HG03045 (cell line): ENCODE measurements around the gene UNC45A.

Source experiments
- ATAC-seq: cut with Tn5 transposase; IDR thresholded peaks from one replicate; pipeline ENCODE4 v1.9.1; 2021; ENCODE audit warnings: mild to moderate bottlenecking, moderate library complexity; ENCODE audit not compliant: unreplicated experiment

The UNC45A gene

DNA sequence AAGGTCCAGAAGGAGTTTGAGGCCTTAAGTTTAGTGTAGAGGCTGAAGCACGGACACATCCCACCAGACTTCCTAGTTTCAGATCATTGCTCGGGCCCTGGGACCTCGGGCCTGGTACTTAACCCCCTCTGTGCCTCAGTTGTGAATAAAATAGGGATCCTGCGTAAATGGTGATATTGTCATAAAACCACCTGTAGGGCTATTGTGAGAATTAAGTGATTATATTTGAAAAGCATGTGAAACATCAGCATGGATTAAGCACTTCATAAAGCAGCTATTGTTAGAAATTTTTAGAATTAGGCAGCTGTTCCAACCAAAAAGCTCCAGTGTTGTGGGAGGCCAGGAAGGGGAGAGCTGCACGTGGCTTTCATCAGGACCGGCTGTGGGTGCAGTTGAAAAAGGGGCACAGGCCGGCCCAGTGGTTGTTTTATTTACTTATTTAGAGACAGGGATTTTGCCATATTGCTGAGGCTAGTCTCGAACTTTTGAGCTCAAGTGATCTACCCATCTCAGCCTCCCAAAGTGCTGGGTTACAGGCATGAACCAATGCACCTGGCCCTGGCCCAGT is 24.0 kb downstream of the UNC45A start:
- ATAC-seq: no peak

DNA sequence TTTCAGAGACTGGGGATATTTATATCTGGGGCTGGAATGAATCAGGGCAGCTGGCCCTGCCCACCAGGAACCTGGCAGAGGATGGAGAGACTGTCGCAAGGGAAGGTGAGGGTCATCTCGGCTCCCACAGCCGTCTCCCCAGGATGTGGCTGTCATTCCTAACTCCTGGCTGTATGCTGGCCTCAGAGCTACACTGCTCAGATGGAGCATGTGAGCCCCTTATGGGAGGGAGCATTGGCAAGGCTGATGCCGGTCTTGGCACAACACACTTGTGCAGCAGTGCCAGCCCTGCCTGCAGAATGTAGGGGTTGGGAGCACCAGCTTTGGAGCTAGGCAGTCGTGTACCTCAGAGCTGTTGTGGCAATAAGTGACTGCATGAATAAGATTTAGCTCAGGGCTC is 24.8 kb downstream of the UNC45A start:
- ATAC-seq: no peak

DNA sequence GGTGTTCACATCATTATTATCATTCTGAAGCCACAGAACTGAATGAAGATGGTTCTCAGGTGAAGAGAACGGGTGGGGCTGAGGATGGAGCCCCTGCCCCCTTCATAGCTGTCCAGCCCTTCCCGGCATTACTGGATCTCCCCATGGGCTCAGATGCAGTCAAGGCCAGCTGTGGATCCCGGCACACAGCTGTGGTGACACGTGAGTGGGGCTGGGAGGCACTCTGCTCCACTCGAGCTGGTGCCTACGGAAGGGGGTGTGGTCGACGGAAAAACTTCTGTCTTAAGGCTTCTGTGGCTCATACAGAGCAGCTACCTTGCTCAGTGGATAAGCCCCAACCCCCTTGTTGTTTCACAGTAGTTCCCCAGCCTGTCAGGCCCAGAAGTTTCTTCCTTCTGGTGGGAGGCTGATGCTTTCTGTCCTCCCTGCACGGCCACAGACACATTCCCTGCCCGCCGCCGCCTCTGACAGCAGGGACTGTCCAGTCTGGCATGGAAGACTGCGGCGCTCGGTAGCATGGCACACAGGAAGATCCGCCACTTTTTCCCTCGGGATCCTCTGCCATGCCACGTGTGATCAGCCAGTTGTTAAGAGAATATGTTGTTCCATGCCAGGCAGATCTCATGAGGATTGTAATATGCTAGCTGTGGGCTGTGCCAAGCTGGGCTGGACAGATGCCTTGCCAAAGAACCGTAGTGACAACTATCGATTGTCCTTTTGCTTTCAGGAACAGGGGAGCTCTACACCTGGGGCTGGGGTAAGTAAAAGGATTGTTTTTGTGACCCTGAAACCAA is 25.4 kb downstream of the UNC45A start:
- ATAC-seq: no peak

DNA sequence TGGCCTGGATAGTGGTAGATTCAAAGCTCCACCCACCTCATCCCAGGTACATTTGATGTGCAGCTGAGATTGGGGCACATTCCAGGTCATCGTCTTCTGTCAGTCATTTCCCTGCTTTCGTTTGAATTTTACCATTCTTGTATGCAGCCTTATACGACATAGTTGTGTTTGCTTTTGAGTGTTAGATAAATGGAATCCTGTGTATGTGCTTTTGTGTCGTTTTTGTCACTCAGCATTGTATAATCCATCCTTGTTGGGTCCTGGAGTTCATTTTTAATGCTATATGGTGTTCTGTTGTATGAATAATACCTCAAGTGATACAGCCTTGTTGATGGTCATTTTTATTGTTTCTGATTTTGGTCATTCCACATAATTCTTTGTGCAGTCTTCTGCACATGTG is 26.9 kb downstream of the UNC45A start:
- ATAC-seq: no peak

DNA sequence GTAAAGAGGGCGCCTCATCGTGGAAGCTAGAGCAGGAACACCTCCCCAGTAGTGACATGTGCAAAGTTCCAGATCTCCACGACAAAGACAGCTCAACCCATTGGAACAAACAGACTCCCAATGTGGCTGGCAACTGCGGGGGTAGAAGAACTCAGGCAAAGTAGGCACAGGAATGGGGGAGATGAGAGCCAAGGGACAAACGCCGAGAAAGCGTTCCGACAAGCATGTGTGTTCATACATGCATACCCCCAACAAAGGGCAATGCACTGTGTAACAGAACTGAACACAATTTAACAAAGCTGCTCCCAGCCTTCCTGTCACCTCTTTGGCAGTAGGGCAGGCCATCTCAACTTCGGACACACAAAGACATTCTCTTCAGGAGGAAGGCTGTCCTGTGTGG is 31.2 kb downstream of the UNC45A start:
- no peak for ATAC-seq

DNA sequence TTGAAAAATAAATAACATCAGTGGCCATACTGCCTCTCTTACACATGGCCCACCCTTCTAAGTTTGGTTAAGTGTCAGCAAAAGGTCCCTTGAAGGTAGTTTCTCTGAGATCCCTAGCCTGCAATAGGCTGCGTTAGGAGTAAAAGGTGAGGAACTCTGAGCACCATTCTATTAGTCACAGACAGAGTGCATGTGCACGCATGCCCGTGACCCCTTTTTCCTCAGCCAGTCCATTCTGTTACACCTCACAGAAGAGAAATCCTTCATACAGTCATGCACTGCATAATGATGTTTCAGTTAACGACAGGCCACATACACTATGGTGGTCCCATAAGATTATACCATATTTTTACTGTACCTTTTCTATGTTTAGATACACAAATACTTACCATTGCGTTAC is 32.1 kb downstream of the UNC45A start:
- no peak for ATAC-seq

DNA sequence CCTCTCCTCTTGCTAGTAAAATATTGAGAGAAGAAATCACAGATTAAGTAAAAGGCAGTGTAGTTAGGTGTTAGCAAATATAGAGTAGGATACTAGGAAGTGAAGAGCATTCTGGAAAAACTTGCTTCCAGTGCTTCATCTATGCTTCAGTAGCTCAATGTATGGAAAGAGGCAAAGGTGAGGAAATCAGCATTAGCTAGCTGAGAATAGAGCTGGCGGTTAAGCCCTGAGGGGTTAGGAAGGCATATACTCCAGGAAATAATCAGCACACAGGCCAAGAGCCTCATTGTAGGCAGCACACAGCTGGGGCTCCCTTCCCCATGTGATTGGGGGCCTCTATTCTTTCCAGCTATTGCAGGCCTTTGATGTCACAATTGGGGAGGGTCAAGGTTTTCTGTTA is 33.3 kb downstream of the UNC45A start:
- ATAC-seq: no peak

DNA sequence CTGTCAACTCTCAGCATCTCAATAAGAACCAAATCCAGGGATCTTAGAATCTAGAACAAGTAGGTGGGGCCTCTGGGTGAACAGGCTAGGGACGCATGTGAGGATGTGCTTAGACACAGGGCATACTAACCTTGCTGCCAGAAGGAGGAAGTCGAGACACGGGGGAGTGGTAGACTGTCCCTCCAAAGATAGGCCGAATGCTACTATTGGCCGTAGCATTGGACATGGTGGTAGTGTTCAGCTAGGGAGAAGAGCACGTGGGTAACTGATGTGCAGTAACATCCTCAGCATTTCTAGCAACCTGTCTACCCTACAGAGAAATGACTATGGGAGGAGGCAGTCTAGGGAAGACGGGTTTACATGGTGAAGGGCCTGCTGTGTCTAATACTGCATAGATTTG is 35.2 kb downstream of the UNC45A start:
- no peak for ATAC-seq

DNA sequence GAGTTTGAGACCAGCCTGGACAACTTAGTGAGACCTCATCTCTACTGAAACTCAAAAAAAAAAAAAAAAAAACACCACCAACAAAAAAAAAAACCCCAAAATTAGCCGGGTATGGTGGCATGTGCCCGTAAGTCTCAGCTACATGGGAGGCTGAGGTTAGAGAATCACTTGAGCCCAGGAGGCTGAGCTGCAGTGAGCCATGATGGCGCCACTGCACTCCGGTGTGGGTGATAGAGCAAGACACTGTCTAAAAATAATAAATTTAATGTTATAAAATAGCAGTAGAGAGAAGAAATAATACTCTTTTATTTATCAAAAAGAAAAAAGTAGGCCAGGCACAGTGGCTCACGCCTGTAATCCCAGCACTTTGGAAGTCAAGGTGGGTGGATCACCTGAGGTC is 37.0 kb downstream of the UNC45A start:
- no peak for ATAC-seq

DNA sequence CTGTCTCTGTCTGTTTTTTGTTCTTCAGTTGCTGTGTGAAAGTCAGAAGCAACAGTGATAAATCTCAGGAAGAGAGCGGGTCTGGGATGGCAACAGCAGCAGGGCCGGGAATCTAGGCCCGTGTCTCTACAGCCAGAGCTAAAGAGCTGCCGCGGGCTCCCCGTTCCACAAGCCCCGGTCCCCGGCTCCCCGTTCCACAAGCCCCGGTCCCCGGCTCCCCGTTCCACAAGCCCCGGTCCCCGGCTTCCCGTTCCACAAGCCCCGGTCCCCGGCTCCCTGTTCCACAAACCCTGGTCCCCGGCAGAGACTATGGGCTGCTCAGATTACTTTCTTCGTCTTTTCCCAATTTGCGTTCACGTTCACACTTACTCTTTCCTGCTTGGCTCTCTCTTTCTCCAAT is 39.1 kb downstream of the UNC45A start:
- ATAC-seq: no peak

DNA sequence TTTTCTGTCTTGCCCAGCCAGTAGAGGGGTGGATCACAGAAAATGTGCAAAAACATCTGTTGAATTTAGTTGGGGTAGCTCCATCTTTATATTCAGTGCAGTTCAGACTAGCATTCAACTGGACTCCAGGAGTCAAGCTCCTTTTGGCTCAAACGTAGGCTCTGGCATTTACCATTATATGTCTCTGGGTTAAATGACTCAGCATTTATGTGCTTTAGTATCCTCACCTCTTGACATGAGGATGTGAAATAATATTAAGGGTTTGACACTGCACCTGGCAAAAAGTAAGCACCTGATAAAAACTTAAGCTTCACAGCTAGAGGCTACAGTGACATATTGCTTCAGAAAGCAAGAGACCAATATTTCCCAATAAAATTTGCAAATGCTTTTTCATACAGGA is 44.5 kb downstream of the UNC45A start:
- ATAC-seq: no peak

DNA sequence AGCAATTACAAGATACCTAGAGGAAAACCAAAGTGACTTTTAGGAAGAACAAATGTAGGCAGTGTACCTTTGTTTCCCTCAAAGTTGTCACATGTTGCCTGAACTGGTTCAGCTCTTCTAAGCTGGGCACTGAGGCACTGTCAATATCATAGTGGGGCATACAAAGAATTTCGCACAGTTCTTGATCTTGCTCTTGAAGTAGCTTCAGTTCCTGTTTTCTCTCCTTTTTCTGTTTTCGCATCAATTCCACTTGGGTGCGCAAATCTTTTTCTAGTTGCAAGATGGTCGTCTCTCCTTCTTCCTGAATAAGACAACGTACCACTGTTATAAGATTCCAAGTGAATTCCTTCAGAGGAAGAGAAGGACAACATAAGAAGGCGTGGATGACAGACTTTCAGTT is 46.6 kb downstream of the UNC45A start:
- ATAC-seq: peak; percentile 47

DNA sequence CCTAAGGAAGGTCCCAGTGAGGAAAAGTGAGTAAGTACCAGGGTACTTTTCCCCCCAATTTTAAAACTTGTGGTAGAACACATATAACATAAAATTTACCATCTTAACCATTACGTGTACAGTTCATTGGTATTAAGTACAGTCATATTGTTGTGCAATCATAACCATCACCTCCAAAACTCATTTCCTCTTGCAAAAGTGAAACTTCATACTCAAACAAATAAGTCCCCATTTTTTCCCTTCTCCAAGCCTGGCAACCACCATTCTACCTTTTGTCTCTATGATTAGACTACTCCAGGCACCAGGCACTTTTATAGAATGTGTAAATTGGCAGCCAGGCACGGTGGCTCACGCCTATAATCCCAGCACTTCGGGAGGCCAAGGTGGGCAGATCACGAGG is 47.0 kb downstream of the UNC45A start:
- no peak for ATAC-seq

DNA sequence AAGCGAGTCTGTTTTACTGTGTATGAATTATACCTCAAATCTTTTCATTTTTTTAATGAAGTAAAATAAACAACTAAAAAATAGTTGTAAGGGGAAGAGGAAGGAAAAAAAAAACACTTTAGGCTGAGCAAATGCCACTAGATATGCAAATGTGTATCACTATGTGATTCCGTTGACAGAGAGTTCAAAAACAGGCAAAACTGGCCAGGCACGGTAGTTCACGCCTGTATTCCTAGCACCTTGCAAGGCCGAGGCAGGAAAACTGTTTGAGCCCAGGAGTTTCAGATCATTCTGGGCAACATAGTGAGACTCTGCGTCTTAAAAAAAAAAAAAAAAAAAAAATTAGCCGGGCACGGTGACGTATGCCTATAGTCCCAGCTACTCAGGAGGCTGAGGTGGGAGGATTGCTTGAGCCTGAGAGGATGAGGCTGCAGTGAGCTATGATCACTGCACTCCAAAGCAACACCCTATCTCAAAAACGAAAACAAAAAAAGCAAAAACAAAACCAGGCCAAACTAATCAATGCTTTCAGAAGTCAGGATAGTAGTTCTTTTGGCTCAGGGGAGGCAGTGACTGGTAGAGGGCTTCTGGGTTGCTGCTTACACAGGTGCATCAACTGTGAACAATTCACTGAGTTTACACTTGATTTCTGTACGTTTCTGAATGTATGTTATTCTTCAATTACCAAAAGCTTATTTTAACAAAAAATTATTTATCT is 51.9 kb downstream of the UNC45A start:
- ATAC-seq: no peak

DNA sequence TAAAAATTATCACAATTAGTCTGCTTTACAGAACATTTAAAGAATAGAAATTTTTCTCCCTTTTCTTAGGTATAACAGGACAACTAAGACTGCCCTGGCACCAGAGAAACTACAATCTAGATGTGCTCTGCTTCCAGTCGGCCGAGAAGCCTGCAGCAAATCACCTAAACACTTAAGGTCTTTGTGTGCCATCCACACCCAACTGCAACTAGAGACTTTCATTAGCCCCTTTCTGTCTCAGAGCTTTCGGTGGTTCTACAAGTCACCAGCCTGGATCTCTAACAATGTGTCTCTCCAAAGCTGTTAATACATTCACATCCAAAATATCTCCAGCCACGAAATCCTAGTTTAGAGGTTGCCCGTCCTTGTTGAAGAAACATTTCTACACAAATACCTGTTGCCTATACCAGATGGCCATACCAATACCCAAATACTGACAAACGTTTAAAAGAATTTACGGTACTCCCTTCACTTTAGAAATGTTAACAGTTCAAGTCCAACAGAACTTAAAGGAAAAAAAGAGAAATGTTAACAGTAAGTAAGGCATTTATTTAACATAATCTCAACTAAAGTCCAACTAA is 52.6 kb downstream of the UNC45A start:
- no peak for ATAC-seq

DNA sequence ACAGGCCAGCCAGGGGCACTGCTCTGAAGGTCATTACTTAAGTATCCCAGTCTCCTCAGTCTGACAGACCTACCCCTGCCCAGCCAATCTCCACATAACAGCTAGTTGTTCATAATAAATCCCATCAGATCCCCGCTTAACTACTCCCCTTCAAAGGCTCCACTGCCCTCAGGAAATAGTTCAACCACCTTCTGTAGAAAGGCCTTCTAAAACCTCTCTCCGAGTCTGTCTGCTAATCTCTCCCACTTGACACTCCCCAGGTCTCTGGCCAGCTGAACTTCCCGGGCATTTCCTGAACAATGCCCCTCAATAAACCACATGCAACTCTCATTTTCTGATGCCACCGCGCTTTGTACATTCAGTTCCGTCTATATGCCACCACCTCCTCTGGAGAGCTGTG is 53.2 kb downstream of the UNC45A start:
- ATAC-seq: no peak

DNA sequence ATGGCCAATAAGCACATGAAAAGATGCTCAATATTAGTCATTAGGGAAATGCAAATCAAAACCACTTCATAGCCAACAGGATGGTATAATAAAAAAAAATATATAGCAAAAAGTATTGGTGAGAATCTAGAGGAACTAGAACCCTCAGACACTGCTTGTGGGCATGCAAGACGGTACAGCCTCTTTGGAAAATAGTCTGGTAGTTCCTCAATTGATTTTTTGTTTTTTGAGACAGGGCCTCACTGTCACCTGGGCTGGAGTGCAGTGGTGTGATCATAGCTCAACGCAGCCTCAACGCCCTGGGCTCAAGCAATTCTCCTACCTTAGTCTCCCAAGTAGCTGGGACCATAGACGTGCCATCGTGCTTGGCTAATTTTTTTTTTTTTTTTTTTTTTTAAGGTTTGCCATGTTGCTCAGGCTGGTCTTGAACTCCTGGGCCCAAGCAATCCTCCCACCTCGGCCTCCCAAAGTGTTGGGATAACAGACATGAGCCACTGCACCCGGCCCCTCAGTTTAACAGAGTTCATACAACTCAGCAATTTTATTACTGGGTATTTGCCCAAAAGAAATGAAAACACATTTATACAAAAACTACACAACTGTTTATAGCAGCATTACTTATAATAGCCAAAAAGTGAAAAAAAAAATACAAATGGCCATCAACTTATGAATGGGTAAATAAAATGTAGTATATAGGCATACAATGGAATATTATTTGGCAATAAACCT is 54.1 kb downstream of the UNC45A start:
- ATAC-seq: no peak

DNA sequence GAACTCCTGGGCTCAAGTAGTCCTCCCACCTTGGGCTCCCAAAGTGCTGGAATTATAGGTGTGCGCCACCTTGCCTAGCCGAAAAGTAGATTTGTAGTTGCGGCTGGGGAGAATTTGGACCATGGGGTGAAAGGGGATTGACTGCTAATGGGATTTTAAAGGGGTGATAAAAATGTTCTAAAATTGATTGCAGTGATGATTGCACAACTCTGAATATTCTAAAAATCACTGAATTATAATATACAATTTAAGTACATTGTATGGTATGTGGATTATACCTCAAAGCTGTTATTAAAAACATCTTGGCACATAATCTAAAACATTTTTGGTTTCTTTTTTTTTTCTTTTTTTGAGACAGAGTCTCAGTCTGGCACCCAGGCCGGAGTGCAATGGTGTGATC is 55.4 kb downstream of the UNC45A start:
- no peak for ATAC-seq

DNA sequence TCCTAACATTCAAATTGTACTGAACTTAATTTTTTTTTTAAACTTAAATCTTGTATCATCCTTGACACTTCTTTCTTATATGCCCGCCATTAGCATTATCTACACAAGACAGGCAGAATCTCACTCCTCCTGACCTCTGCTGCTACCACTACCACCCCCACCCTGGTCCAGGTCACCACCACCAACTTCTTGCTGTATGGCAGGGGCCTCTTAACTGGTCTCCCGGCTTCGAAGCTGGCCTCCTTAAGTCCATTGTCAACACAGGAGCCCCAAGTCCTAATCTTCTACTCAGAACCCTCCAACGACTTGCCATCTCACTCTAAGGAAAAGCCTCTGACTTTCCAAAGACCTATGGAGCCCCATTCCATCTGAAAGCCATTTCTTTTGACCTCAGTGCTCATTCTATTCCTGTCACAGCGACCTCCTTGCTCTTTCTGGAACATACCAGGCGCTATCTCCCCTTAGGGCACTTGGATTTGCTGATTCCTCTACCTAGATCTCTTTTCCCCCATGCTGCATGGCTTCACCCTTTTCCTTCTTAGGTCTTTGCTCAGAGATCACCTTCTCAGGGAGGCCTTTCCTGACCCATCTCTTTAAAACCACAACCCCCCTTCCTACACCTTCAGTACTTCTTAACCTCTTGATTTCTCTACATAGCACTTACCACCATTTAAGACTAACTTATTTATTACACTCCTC is 56.7 kb downstream of the UNC45A start:
- no peak for ATAC-seq

DNA sequence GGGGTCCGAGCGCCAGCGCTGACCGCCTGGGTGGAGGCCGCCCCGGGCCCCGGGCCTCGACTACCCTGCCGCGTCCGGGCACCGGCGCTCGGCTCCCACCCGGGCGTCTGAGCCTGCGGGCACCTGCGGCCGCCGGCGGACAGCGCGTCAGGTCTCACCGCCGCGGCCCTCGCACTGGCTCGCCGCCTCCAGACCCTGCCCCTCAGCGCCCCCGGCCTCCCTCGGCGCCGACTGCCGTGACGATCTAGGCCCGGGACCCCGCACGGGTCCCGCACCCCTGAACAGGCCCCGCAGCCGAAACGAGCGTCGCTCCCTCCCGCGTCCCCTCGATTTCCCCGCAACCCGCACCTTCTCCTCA is 59.0 kb downstream of the UNC45A start:
- ATAC-seq: peak; percentile 21
